ENCODE results near the gene GJC1.
A peak's percentile ranks its signal among the peaks of the same experiment; 100 is the strongest.

The GJC1 gene

DNA sequence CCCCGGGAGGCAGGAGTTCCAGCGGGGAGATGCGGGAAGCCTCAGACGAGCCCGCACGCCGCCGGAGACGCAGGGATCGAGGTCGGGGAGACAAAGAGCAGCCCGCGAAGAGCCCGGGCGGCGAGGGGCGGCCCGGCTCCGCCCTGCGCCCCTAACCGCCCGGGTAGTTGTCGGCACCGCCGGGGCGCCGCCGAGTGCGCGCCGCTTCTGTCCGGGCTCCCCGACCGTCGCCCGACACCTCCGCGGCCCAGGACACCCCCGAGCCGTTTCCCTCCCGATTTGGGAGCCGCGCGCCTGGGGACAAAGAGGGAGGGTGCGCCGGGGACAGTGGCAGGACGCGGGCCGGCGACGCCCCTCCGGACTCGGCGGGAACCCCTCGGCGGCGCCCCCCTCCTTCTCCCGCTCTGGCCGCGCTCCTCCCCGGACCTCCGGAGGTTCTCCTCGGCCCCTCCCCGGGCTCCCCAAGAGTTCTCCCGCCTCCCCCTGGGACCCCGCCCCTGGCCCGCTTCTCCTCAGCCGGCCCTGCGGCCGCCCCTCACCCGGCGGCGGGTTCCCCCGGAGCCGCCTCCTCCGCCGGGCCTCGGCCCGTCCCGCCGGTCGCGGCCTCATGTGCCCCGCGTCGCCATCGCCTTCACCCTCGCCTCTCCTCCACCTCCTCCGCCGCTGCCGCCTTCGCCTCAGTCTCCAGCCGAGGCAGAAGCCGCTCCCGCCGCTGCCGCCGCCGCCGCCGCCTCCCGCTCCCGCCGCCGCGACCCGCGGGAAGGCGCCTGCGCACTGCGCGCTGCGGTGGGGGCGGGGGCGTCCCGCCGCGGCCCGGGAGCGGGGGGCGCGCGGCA, at the start of gene GJC1:
Gene GJC1, minus strand, starts transcription at position 765 of the 836 bp plus-strand sequence. CDS start 24,470 bp downstream, outside the sequence.
- DNase-seq (ENCODE audit: low read depth in 2 of 2): no peak

DNA sequence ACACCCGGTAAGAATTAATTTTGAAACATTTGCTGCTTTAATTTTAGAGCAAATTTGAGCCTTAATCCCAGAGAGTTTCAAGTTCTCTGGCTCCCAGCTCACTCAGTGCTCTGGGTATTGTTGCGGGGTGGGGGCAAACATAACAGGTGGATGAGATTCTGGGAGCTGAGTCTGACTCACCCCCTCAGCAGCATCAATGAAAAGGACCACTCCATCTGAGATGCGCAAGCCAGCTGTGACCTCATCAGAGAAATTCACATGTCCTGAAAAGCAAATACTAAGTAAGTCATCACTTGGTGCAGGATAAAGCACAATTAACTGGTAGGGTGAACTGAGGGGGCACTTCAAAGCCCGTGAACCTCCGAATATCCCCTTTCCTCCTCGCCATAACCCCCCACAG, 49.3 kb upstream of the GJC1 start:
- no peak for DNase-seq (ENCODE audit: low read depth in 2 of 2)

DNA sequence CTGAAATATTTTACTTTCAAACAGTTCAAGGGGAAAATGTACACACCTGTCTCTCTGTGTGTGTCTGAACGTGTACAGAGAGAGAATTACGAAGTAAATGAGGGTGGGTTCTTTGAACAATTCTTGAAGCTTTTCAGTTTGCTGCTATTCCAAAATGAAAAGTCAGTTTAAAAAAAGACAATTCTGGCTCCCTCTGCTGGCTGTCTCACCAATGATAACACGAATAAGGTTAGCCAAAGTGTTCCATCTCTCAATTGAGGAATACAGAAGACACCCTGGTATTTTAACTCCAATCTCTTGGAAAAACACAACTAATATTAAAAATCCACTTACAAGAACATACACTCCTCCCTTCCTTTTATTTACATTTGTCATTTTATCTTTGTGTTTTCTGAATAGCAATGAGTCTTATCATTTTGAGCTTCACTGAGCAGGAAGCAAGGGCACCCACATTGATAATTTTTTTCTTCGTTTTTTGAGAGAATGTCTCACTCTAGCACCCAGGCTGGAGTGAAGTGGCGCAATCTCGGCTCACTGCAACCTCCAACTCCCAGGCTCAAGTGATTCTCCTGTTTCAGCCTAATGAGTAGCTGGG, 48.6 kb upstream of the GJC1 start:
- DNase-seq (ENCODE audit: low read depth in 2 of 2): peak in 1 of 2 experiments; percentile 10

DNA sequence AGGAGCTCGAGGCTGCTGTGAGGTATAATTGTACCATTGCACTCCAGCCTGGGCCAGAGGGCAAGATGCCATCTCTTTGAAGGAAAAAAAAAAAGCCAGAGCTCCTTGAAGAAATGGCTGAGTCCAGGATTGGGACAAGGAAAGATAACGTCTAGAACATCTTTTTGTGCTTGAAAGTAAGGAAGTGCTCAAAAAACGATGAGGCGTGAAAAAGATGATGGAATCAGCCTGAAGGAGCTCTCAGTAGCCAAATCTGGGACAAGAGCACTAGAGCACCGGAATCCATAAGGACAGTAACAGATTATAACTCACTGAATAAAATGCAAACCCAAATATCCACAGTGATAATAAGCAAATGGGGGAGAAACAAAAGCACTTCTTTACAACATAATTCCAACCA, 47.0 kb upstream of the GJC1 start:
- no peak for DNase-seq (ENCODE audit: low read depth in 2 of 2)

DNA sequence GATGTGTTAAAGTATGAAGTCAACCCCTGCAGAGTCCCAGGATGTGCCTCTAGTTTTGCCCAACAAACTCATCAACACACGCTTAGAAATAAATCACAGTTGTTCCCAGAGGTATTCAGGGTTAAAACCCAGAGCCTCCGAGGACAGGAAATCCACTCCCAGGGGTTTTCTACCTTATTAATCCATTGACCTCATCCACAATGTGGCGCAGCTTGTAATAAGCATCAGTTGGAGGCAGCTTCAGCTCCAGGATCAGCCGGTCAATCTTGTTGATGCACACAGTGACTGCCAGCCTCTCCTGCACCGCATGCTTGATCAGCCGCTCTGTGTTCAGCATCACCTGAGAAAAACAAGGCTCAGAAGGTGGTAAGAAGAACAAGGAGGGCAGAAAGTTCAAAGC, 45.7 kb upstream of the GJC1 start:
- DNase-seq (ENCODE audit: low read depth in 2 of 2): no peak

DNA sequence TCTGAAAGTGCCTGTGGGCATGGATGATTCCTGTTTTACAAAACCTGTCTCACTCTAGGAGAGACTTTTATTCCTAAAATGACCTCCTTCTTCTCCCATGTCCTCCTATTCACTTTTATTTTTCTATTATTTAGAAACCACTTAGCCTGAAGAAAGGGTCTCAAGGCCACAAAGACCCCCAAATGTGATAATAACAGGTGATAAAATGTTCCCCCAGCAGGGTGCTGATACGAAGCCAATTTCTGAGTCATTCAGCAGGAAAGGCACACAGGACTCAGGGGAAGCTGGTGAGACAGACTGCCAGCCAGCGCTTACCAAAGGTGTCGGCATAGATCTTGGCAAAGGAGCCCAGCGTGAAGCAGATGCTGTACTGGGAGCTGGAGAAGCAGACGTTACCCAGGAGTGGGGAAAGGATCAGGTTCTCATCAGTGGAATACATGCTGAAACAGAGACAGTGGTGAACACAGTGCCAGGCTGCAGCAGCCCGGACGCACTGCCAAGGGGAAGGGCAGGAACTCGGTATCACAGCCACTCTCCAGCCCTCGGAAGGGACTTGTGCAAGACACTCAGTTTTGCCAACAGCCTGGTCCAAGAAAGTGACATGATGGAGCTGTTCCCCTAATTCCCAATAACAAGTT, 42.2 kb upstream of the GJC1 start:
- DNase-seq (ENCODE audit: low read depth in 2 of 2): no peak

DNA sequence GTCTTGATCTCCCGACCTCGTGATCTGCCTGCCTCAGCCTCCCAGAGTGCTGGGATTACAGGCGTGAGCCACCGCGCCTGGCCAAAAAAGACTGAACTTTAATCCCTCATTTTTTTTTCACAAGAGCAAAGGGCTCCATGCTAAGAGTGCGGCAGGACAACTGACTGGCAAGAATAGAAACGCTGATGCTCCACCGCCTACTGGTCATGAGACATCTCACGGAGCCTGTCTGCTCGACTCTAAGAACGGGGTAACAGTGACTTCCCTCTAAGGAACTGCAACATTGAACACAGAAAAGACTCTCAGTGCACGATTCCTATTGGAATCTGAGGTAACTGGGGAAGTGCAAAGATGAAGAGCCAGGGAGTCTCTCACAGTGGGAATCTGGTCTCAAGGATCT, 41.5 kb upstream of the GJC1 start:
- no peak for DNase-seq (ENCODE audit: low read depth in 2 of 2)

DNA sequence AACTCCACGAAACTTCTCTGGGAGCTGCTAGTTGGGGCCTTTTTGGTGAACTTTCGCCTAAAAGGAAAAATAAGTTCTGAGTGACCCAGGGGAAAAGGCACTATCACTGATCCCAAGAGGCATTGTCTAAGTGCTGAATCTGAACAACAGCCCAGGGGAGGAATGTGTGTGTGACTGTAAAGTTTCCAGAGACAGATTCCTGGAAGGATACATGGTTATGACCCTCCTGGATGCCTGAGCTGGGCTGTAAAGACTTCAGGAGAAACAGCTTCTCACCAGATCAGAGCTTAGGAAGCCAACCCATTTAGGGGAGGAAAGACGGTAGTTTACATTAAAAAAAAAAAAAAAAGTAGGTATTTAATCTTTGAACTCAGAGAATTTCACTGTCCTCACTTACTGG, 37.8 kb upstream of the GJC1 start:
- no peak for DNase-seq (ENCODE audit: low read depth in 2 of 2)

DNA sequence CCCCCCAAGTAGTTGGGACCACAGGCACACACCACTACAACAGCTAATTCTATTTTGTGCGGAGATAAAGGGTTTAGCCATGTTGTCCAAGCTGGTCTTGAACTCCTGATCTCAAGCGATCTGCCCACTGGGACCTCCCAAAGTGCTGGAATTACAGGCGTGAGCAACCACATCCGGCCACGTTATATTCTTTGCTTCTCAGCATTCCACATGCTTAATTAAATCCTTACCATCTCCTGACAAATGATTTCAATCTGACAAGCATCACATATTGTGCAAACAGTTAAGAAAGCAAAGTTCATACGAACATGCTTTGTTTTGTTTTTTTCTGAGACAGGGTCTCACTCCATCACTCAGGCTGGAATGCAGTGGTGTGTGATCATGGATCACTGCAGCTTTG, 35.8 kb upstream of the GJC1 start:
- DNase-seq (ENCODE audit: low read depth in 2 of 2): peak; percentile 71 to 75

DNA sequence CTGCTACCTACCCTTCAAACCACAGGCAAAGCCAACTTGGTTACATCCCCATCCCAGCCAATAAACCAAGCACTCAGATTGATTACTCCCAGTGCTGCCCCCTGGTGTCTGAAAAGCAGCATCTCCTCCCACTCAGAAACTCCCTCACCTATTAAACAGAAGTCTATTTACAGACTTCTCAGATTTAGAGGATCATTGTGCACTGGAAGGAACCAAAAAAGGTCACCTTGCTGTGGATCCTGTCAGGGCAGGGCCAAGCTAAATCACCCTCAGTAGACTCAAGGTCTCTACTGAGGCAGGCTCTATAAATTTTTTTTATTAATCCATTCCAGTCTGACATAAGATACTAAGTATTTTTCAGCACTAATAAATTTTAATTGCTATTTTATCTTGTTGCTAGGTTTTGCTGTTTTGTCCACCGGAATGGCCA, 35.2 kb upstream of the GJC1 start:
- peak; percentile 46 to 56 for DNase-seq (ENCODE audit: low read depth in 2 of 2)

DNA sequence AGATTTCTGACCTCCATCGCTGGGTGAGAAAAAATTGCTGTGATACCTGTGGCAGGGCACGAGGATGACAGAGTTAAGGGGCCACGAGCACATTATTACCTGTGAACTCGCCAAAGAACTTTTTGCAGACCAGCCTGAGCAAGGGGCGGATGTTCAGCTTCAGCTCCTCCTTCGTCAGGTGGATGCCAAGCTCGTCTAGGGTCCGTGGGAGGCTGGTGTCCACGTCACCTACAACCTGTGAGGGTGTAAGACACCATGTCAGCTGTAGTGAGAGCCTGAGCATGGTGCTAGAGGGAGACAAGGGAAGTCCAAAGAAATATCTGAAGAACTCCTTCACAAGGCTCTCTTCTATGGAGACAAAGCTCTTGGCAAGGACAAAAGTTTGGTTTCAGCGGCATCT, 34.7 kb upstream of the GJC1 start:
- DNase-seq (ENCODE audit: low read depth in 2 of 2): no peak

DNA sequence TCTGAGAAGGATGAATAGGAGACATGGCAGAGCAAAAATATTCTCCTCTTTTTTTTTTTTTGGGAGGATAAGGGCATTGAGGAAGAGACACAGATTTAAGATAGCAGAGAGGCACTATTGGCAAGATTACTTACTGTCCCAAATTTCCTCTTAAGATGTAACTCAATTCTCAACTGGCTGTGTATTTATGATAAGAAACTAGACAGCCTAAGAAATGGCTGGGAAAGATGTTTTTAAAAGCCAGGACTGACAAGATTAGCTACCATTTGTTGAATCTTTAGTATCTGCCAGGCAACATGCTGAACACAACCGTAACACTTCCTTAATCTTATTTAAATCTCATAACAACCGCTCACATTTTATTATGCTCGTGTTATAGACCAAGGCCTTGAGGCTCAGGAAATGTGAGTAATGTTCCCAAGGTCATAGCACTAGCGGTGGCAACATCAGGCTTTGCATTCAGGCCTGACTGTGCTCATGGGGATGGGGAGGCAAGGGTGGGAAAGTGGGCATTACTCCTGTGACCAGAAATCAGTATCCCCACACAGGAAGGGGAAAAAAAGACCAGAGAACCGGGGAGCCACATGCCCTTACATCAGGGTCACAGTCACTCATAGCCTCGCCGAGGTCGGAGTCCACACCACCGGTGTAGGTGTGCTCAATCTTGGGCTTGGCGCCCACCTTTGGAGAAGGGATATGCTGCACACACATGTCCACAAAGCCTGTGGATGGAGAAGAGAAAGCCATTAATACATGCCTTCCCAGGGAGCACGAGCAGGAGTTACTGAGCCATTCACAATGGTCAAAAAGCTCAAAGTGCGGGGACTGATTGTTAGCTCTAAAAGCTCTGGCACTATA, 33.2 kb upstream of the GJC1 start:
- no peak for DNase-seq (ENCODE audit: low read depth in 2 of 2)

DNA sequence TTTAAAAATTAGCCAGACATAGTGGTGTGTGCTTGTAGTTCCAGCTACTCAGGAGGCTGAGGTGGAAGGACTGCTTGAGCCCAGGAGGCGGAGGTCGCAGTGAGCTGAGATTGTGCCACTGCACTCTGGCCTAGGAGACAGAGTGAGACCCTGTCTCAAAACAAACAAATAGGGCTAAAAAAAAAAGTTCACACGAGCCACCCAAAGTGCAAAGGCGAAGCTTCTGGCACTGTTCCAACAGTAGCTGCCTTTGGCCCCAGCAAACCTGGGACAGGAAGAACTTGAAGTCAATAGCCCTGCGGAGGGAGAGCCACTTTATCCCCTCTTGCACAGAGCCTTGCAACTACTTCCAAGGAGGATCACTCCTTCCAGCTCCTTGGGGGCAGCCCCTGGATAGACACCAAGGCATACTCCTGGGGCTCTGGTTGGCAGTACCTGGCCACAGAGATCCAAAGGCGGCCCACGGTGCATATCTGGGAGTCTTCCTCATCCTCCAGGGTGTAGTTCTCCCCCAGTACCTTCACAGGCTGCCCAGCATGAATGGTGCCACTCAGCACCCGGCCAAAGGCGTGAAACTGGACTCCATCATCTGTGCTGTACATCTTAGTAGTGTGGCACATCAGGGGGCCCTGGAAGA, 32.3 kb upstream of the GJC1 start:
- DNase-seq (ENCODE audit: low read depth in 2 of 2): no peak

DNA sequence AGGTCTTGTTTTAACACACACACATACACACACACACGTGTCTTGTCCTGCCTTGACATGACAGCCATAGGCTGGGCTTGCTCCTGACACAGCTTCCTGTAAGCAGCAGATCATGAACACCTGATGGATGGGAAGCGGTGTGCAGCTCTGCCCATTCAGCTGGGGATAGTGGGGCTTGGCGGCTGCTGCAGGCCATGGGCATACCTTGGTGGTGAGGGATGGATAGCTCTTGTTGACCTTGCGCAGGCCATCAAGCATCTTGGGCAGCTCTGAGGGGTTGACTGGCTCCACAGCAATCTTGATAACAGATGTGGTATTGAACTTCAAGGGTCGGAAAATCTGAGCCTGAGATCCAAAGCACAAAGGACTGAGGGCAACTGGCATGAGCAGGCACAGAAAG, 29.6 kb upstream of the GJC1 start:
- DNase-seq (ENCODE audit: low read depth in 2 of 2): no peak

DNA sequence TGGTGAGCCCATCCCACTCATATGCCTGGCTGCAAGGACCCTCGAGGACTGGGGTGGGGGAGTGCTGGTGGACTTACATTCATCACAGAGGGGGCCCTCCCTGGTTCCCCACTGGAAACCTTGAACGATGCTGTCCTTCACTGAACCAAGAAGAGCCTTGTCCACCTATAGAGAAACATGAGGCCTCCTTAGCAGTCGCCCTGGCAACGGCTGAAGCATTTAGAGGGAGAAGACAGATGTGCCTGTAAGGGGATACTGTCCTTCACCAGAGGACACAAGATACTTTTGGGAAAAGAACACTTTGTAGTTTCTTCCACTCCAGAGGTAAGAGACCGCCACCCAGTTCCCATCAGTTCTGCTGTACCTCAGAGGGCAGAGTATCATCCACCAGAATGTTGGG, 24.1 kb upstream of the GJC1 start:
- DNase-seq (ENCODE audit: low read depth in 2 of 2): no peak

DNA sequence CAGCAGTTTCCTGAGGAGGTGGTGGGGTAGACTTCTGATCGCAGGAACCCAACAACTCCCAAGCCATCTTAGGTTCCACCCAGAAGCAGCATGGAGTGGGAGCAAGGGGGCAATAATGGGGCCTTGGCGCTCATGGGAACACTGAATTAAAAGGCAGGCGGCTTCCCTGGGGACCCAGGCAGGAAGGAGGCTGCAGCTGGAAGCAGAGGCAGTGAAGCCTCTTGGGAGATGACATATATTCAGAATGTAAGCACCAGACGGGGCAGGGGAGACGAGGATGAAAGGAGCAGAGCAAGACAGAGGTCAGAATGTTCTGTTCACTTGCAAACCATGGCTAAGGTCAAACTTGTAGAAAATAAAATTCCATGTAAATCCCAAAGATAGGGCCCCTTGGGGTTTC, 20.5 kb upstream of the GJC1 start:
- no peak for DNase-seq (ENCODE audit: low read depth in 2 of 2)

DNA sequence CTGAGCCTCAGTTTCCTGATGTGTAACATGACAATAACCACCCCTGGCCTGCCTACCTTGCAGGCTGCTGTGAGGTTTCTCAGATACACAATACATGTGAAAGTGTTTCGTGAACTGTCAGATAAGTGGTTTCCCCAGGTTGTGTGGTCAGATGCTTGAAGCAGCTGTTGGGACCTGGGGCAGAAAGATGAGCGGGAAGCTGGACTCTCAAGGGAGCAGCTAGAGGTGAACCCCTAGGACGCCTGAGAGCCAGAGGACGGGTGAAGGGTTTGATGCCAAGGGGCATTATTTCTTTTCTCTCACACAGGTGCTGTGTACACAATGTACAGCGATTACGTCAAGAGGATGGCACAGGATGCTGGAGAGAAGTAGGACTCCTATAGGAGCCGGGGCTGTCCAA, 19.9 kb upstream of the GJC1 start:
- no peak for DNase-seq (ENCODE audit: low read depth in 2 of 2)

DNA sequence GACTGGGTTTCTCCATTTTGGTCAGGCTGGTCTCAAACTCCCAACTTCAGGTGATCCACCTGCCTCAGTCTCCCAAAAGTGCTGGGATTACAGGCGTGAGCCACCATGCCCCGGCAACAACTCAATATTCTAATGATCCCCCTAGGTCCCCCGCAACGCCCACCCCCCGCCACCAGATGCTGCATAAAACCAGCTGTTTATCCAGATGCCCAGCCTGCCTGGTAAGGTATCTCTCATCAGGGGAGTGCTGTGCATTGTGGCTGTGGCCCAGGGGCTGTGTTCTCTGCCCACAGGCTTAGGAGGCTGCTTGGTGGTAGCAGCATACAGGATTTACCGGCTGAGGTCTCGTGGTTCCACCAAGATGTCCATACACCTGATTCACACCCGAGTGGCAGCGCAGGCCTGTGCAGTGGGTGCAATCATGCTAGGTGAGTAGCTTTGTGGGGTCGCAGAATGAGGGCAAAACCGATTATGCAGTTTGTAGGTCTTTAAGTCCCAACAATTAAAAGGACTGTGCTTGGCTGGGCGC, 18.9 kb upstream of the GJC1 start:
- DNase-seq (ENCODE audit: low read depth in 2 of 2): no peak

DNA sequence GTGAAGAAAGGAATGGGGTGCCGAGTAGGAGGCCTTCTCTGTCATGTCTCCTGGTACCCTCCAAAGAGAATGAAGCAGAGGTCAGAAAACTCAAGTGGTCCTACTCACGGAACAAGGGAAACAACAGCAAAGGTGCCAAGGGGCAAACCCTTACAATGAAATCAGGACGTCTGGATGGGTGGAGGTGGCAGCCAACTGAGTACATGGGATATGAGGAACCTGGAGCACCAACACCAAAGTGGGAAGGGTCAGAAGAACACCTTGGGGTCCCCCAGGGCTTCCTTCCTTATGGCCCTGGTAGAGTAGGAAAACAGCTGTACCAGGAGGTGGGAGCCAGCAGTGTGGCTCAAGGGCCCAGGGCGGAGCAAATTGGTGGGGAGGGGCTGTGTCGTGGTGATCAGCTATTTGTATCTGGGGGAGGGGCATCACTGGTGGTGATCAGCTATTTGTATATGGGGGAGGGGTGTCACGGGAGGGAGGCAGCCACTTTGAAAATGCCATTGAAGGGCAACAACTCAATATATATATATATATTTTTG, 18.2 kb upstream of the GJC1 start:
- DNase-seq (ENCODE audit: low read depth in 2 of 2): no peak

DNA sequence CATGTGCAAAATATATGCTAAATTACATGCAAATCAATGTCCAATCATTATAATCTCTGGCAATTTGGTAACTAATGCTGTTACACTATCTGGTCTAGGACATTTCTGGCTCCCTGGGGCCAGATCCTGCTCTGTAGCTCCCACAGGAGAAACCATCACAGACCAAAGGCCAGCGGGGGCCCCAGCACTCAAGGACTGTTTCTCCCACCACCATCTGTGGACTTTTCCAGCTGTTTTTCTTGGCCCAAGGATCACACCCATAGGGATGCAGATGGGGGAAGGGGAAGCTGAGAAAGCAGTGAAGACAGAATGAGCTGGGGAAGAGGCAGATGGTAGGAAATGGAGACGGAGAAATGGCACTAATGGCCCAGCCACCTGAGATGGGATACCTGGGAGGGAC, 17.5 kb upstream of the GJC1 start, which contains the start of gene HIGD1B:
Gene HIGD1B, plus strand, starts transcription at position 298 of the 400 bp plus-strand sequence. CDS start 270 bp downstream, outside the sequence.
- DNase-seq (ENCODE audit: low read depth in 2 of 2): no peak

DNA sequence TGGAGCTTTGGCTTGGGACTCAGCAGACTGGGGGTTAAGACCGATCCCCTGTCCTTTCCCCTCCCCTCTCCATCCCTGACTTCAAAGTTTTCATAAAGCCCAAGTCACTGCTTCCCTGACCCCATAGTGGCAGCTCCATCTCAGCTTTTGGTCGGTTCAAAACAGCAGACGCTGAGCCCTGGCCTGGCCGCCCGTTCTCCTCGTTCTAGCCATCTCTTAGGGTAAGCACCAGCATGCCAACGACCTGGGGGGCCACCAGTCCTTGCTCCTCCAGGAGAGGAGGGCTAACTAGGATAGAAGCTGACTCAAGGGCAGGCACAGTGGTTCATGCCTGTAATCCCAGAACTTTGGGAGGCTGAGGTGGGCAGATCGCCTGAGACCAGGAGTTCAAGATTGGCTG, 16.1 kb upstream of the GJC1 start:
- no peak for DNase-seq (ENCODE audit: low read depth in 2 of 2)
